Osteocyte (in vitro differentiated cells): ENCODE results near the gene HMGXB3. TPM values are rescaled to one million over a fixed set of nuclear protein-coding genes. Genes with fewer than 3 reads are reported as not detected.

Experiments used
- DNase-seq: peaks from one replicate; pipeline ENCODE4 v3.0.0; 2021; ENCODE audit warnings: mixed read lengths; ENCODE audit not compliant: unreplicated experiment; ENCODE audit errors: extremely low spot score
- H3K27ac Mint-ChIP-seq: one replicate; pipeline ENCODE4 v1.8.0; 2021; ENCODE audit warnings: mild to moderate bottlenecking, mixed read lengths; ENCODE audit not compliant: unreplicated experiment
- H3K27me3 Mint-ChIP-seq: one replicate; pipeline ENCODE4 v1.8.0; 2021; ENCODE audit warnings: mixed read lengths; ENCODE audit not compliant: unreplicated experiment
- H3K36me3 Mint-ChIP-seq: one replicate; pipeline ENCODE4 v1.8.0; 2021; ENCODE audit warnings: mixed read lengths; ENCODE audit not compliant: unreplicated experiment
- H3K4me1 Mint-ChIP-seq: one replicate; pipeline ENCODE4 v1.8.0; 2021; ENCODE audit warnings: mixed read lengths; ENCODE audit not compliant: unreplicated experiment
- H3K4me3 Mint-ChIP-seq: one replicate; pipeline ENCODE4 v1.8.0; 2021; ENCODE audit warnings: mild to moderate bottlenecking, moderate library complexity, mixed read lengths; ENCODE audit not compliant: unreplicated experiment
- H3K9me3 Mint-ChIP-seq: one replicate; pipeline ENCODE4 v1.8.0; 2021; ENCODE audit warnings: mixed read lengths; ENCODE audit not compliant: unreplicated experiment
- CTCF ChIP-seq: fragments of 200-600 bp; sonication (generic); IDR thresholded peaks from 2 replicates; pipeline ENCODE4 v1.5.0; 2021; ENCODE audit warnings: antibody characterized with exemption, mild to moderate bottlenecking, moderate library complexity
- total RNA-seq: library from RNA; stranded (reverse); gene quantifications from 2 replicates; pipeline ENCODE4 v1.2.1, GENCODE V29; 2021

The HMGXB3 gene
- total RNA-seq, 1 donor from 2014 or later, result 58.6 TPM

- TF ChIP-seq CTCF, result no peak
- DNase-seq, result no peak
- Mint-ChIP-seq H3K9me3 (peaks cover 4% of the 10 kb centered on the region), H3K36me3 (peaks cover 4% of the 10 kb centered on the region), H3K27ac (no peak overlapping the region), H3K4me1 (peaks cover 35% of the 10 kb centered on the region), H3K27me3 (no peaks in the 10 kb centered on the region), H3K4me3 (no peak overlapping the region)
Observed at GRCh38 chr5:150069672-150070627, 69.4 kb downstream of the HMGXB3 start.

- H3K27ac Mint-ChIP-seq, result no peak overlapping the region
- peaks cover 4% of the 10 kb centered on the region for H3K36me3 Mint-ChIP-seq
- no peak for TF ChIP-seq CTCF
- H3K9me3 Mint-ChIP-seq, result peaks cover 4% of the 10 kb centered on the region
- peaks cover 26% of the 10 kb centered on the region for H3K4me1 Mint-ChIP-seq
- no peaks in the 10 kb centered on the region for H3K27me3 Mint-ChIP-seq
- no peak overlapping the region for H3K4me3 Mint-ChIP-seq
- DNase-seq, result no peak
Observed at GRCh38 chr5:150070821-150071220, 70.3 kb downstream of the HMGXB3 start.

- no peak overlapping the region for H3K27ac Mint-ChIP-seq
- H3K27me3 Mint-ChIP-seq, result no peaks in the 10 kb centered on the region
- peaks cover 4% of the 10 kb centered on the region for H3K9me3 Mint-ChIP-seq
- DNase-seq, result peak; percentile 36
- H3K4me1 Mint-ChIP-seq, result peaks cover 8% of the 10 kb centered on the region
- TF ChIP-seq CTCF, result no peak
- H3K36me3 Mint-ChIP-seq, result peaks cover 4% of the 10 kb centered on the region
- H3K4me3 Mint-ChIP-seq, result no peak overlapping the region
Observed at GRCh38 chr5:150073086-150073625, 72.6 kb downstream of the HMGXB3 start.

- H3K27ac Mint-ChIP-seq, result no peak overlapping the region
- H3K4me1 Mint-ChIP-seq, result peaks cover 5% of the 10 kb centered on the region
- TF ChIP-seq CTCF, result no peak
- H3K9me3 Mint-ChIP-seq, result peaks cover 4% of the 10 kb centered on the region
- no peak overlapping the region for H3K4me3 Mint-ChIP-seq
- H3K36me3 Mint-ChIP-seq, result peaks cover 4% of the 10 kb centered on the region
- no peak for DNase-seq
- H3K27me3 Mint-ChIP-seq, result no peaks in the 10 kb centered on the region
Observed at GRCh38 chr5:150073677-150074076, 73.1 kb downstream of the HMGXB3 start.

- H3K27me3 Mint-ChIP-seq, result no peaks in the 10 kb centered on the region
- peaks cover 4% of the 10 kb centered on the region for H3K36me3 Mint-ChIP-seq
- H3K4me3 Mint-ChIP-seq, result no peak overlapping the region
- no peak overlapping the region for H3K27ac Mint-ChIP-seq
- H3K4me1 Mint-ChIP-seq, result peaks cover 6% of the 10 kb centered on the region
- H3K9me3 Mint-ChIP-seq, result peaks cover 4% of the 10 kb centered on the region
- DNase-seq, result peak; percentile 44
- no peak for TF ChIP-seq CTCF
Observed at GRCh38 chr5:150075233-150075632, 74.7 kb downstream of the HMGXB3 start.
